ENCODE data around the gene RELT.

Gene RELT

GRCh38 chr11:73384531-73384871, 8.3 kb downstream of the RELT start:
- POLR2A ChIA-PET (ENCODE audit: low non-redundant PET), result no interaction called here
- CTCF ChIA-PET, result interaction anchor here (0.5 kb wide), 1 partner anchor 557 kb away, joined by 8 read pairs; no protein-coding TSS in a partner anchor
- no peak for TF ChIP-seq CTCF (conservative IDR thresholded peaks at IDR 0.05; ENCODE audit: low read depth)
- DNase-seq (ENCODE audit: low spot score), result no peak
- peak overlapping the region; percentile 93 for H3K27ac ChIP-seq

- DNase-seq (ENCODE audit: low spot score), result no peak
Observed at GRCh38 chr11:73384872-73385689, 8.9 kb downstream of the RELT start.

GRCh38 chr11:73386016-73386415, 9.8 kb downstream of the RELT start:
- POLR2A ChIA-PET (ENCODE audit: low non-redundant PET), result no interaction called here
- DNase-seq (ENCODE audit: low spot score), result no peak
- no peak for TF ChIP-seq CTCF (conservative IDR thresholded peaks at IDR 0.05; ENCODE audit: low read depth)
- H3K27ac ChIP-seq, result peak overlapping the region; percentile 93
- CTCF ChIA-PET, result no interaction called here

More at GRCh38 chr11:73384872-73385689, 8.9 kb downstream of the RELT start:
- peak overlapping the region; percentile 93 for H3K27ac ChIP-seq
- CTCF ChIA-PET, result interaction anchor here (0.5 to 0.7 kb wide), 2 partner anchors 34 to 557 kb away, joined by 3 to 8 read pairs; no protein-coding TSS in a partner anchor
- no peak for TF ChIP-seq CTCF (conservative IDR thresholded peaks at IDR 0.05; ENCODE audit: low read depth)
- POLR2A ChIA-PET (ENCODE audit: low non-redundant PET), result no interaction called here

GRCh38 chr11:73386546-73386945, 10.3 kb downstream of the RELT start:
- ChIA-PET POLR2A (ENCODE audit: low non-redundant PET) (interaction anchor here (0.6 kb wide), 1 partner anchor 9 kb away, joined by 3 read pairs; no protein-coding TSS in a partner anchor), CTCF (no interaction called here)
- no peak for DNase-seq (ENCODE audit: low spot score)
- peak overlapping the region; percentile 93 for H3K27ac ChIP-seq
- TF ChIP-seq CTCF (conservative IDR thresholded peaks at IDR 0.05; ENCODE audit: low read depth), result no peak

GRCh38 chr11:73387594-73388264, 11.5 kb downstream of the RELT start:
- H3K27ac ChIP-seq, result peak overlapping the region; percentile 93
- POLR2A ChIA-PET (ENCODE audit: low non-redundant PET), result interaction anchor here (0.6 kb wide), 1 partner anchor 400 kb away, joined by 3 read pairs; no protein-coding TSS in a partner anchor
- CTCF ChIA-PET, result interaction anchor here (1.3 kb wide), 1 partner anchor 37 kb away, joined by 7 read pairs; no protein-coding TSS in a partner anchor
- DNase-seq (ENCODE audit: low spot score), result no peak
- no peak for TF ChIP-seq CTCF (conservative IDR thresholded peaks at IDR 0.05; ENCODE audit: low read depth)

- H3K27ac ChIP-seq, result peak overlapping the region; percentile 93
- no peak for TF ChIP-seq CTCF (conservative IDR thresholded peaks at IDR 0.05; ENCODE audit: low read depth)
- POLR2A ChIA-PET (ENCODE audit: low non-redundant PET), result interaction anchor here (0.6 kb wide), 1 partner anchor 400 kb away, joined by 3 read pairs; no protein-coding TSS in a partner anchor
- CTCF ChIA-PET, result interaction anchor here (0.7 to 1.3 kb wide), 2 partner anchors 16 to 37 kb away, joined by 3 to 7 read pairs; no protein-coding TSS in a partner anchor
- peak; percentile 65 for DNase-seq (ENCODE audit: low spot score)
Observed at GRCh38 chr11:73388265-73389133, 12.3 kb downstream of the RELT start.
